ENCODE measurements around the gene C6orf136. TPM values are rescaled to one million over a fixed set of nuclear protein-coding genes. Genes with fewer than 3 reads are reported as not detected.

Gene C6orf136, protein sequence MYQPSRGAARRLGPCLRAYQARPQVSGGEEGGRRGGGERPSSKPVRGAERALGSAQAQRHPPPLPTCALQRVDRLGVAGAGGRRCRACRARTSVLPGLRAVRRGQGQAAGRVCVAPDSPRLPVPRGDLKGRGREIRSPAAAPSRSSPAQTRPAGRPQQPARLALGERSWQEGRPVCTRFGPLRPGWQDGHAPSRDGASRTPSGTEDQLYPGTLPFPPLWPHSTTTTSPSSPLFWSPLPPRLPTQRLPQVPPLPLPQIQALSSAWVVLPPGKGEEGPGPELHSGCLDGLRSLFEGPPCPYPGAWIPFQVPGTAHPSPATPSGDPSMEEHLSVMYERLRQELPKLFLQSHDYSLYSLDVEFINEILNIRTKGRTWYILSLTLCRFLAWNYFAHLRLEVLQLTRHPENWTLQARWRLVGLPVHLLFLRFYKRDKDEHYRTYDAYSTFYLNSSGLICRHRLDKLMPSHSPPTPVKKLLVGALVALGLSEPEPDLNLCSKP
- total RNA-seq, result 3.3 and 4.0 TPM in 2 replicates

DNA sequence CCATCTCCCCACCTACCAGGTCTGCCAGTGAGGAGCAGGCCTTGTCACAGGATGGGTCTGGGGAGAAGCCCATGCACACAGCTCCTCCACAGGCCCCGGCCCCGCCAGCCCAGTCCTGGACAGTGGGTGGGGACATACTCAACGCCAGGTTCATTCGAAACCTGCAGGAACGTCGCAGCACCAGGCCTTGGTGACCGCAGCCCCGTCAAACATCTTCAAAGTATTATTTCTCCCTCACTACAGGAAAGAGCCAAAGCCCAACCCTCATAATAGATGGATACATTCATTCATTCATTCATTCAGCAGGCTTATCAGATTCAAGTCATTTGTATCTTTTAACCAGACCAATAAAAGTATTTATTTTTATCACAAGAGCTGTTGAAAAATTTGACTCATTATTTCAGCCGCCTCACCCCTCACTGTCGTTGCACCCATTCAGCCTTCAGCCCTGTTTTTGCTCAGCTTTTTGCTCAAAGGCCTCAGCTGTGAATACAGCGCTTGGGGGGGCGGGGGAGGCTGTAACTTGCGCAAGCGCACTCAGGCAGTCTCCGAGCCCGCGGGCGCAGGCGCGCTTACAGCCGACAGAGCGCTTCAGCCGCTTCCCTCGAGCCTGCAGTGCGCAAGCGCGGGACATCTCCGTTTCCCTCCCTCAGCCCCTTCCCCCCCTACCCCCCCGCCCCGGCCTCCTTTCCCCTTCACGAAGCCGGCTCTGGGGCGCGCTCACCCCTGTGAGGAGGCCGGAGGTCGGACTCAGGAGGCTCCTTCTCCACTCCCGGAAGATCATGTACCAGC lies at the start of gene C6orf136:
C6orf136 (plus strand) TSS at position 684 of the 792 bp plus-strand sequence; CDS start at position 783, 99 bp downstream.

DNA sequence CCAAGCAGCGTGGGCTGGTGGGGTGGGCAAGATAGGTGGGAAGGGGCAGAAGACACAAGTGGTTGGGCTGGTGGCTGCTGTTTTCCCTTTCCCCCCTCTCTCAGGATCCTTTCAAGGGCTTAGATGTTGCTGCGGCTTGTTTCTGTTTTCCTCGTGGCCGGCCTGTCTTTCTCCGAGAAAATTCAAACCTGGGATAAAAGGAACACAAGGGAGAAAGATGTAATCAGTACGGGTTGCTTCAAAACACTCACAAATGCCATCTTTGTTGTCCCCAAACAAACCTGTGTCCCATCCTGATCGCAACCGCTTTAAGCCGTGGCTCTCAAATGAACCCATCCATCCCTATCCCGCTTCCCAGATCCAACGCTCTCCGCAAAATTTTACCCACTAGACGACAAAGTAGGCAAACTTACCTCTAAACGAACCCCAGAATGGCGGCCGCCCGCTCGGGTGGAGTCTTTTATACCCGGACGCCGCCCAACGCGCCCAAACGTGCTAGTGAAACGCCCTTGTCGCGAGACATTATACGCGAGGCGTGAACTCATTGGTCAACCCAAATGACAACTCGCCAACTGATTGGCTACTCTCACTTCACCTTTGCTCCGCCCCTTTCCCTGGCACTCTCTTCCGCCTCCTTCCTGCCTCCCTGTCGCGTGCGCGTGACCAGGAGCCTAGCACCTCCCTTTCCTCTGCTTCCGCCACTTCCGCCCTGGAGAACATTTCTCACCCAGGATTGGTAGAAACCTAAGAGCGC lies 29.9 kb upstream of the C6orf136 start, which contains the start of gene PPP1R10:
PPP1R10 (minus strand) TSS at position 433 of the 754 bp plus-strand sequence. CDS start 7,299 bp downstream, outside the sequence.

DNA sequence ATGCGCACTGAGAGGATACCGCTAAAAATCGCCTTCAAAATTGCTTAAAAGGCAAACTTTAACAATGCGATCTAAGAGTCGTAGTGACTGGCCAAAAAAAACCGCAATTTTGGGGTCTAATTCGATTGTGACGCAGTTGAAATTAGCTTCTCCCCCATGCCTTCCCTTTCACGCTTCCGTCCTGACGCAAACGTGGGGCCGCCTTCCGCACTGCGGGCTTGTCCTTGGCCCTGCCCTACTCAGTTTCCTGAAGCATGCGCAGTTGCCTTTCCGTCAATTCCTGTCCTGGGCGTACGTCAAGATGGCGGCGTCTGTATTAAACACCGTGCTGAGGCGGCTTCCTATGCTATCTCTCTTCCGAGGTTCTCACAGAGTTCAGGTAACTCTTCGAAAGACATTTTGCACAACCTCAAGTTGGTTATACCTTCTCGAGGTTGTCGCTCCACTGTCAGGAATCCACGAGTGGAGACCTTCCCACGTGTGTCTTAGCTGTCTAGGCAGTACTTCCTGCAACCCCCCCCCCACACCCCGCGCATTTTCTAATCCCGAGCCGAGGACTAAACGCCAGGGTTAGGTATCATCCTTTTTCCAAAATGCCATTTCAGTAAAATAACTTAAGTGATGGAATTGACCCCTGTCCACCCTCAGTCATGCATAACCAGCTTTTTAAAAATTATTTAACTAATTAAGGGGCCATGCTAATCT lies 29.2 kb upstream of the C6orf136 start, which contains the start of gene MRPS18B:
MRPS18B (plus strand) TSS at position 276 of the 705 bp plus-strand sequence; CDS start at position 302, 26 bp downstream.

DNA sequence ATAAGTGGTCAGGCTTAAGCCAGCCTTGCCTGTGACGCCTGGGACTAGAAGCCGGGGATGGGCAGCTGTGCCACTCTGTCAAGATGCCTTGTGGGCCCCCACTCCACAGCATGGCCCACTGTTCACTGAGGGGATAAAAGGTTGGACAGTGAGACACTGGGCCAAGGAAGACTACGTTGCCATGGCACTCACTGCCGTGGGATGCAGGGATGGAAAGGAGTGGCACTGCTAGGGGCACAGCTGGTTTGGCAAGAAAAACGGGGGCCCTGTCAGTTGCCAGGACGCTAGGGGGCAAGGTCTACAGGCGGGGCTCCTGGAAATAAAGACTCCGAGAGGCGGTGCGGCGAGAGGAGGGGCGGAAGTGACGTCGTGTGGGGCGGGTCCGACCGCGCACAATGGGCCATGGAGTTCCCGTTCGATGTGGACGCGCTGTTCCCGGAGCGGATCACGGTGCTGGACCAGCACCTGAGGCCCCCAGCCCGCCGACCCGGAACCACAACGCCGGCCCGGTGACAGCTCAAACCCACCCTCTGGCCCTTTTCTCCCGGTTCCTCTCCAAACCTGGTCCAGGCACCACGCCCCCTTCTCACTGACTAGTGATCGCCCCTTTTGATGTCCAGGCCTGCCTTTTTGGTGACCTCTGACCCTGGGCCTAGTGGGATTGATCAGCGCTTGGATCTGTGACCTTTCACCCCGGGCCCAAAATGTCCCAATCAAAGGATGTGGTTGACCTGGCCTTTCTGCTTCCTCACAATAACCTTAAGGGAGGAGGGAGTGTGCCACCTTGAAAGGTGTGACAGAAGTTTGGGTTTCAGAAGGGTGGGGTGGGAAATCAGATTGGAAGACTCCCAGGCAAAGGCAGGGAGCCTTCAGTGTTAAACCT lies 20.2 kb upstream of the C6orf136 start, which contains the start of gene ATAT1:
ATAT1 (plus strand) TSS at position 391 of the 883 bp plus-strand sequence.

DNA sequence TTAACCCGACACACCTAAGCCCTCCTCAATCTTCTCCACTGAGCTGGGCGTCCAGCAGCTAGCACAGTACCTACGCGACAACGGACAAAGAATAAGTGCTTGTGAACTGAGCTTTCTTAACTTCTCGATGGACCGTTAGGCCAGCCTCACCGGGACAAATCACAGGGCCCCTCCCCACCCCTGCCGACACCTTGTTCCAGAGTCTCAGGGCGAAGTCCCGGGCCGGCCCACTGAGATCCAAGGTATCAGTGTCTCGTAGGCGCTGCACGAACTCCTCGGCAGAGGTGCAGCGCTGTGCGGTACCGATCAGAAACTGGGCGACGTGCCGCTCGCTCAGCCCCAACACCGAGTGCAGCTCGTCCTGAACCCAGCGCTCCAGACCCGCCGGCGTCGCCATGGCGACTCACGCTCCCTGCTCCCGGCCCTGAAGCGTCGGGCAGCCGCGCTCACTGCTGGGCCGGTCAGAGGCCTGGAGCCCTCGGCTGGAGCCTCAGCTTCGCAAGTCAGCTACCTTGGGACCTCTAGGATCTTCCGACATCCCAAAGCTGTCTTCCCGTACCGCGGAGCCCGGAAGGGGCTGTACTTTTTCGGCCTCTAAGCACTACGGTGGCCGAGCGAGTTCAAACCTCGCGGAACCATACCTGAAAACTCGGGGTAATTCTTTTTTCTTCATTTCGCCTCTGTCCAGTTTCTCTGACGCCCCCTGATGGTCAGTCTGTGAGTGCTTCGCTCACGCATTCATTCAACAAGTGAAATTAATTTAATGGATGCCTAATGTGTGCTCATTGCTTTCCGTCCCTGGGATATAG lies 25.7 kb downstream of the C6orf136 start, which contains the start of gene DHX16:
DHX16 (minus strand) TSS at position 562 of the 809 bp plus-strand sequence; CDS start at position 397, 165 bp downstream.

DNA sequence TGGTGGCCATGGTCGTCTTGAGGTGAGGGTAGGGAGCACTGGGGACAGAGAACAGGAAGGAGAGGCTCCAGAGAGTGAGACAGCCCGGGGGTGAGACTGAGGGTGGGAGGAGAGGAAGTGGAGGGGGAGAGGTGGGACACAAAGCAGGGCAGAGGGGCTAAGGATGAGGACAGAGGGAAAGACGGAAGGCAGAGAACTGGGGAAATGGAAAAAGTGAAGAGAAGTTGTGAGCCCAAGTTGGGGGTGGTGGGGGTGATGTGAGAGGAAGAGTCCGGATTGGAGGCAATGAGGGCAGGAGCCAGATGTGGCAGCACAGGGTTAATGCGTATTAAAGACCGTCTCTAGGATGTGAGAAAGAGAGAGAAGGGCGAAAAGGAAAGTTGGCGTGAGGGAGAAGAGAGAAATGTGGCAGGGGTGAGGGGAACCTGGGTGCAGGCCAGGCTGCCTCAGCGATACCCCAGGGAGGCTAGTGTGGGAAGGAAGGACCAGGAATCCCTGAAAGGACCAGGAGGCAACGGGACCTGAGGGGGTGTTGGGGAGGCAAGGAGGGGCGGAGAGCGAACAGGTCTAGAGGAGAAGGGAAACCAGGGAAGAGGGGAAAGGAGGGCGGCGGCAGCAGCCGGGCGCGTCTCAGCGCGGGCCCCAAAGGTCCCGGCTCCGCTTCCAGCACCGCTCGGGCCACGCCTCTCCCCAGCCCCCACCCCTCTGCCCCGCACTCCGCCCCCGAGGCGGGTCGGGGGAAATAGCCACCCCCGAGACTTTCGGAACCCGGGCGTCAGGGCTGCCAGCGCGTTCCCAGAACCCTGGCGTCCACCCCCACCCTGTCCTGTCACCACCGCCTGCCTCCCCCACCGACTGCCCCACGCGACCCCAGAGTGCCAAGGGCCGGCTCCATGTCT lies 39.3 kb downstream of the C6orf136 start, which contains the start of gene PPP1R18:
PPP1R18 (minus strand) TSS at position 637 of the 899 bp plus-strand sequence; CDS start at position 10, 627 bp downstream.

DNA sequence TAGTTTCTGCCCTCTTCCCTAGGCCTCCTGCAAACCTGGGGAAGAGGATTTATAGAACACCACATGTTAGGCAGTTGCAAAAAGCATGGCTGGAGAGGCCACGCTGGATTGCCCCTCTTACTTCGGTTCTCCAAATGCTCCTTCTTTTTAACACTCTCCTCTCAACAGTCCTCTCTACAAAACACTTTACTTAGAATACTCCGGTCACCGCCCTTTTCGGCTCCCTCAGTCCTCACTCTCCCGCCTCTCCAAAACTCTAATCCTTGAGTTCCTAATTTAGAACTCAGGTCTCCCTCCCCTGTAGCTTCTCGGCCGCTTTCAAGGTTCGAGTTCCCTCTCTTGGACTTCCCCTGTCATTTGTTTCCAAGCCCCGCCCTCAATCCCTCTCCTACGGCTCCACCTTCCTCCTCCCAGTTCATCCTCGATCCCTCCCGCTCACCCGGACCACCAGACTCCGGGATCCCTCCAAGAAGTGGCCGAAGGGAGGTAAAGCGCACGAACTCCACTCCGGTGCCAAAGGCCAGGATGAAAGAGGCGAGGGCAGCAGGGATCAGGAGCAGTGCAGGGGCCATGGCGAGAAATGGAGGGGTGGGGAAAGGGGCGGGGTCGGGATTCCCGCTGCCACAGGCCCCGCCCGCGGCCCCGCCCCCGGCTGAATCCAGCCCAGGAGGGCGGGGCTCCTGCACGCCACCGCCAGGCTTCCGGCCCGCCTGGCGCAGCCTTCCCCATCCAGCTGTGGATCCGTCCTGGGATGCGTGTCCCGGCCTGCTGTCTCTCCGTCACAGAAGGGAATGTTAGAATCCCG lies 43.7 kb downstream of the C6orf136 start, which contains the start of gene NRM:
NRM (minus strand) TSS at position 582 of the 805 bp plus-strand sequence; CDS start at position 572, 10 bp downstream.

Other genes with a start within 250 kb of the C6orf136 start
- 175 and 411 TPM in 2 replicates for gene HLA-E, start 157.6 kb upstream of the C6orf136 start, total RNA-seq
- 34.6 and 53.1 TPM in 2 replicates for gene GNL1, start 90.6 kb upstream of the C6orf136 start, total RNA-seq
- gene PRR3, start 89.8 kb upstream of the C6orf136 start, total RNA-seq, result 7.9 and 11.3 TPM in 2 replicates
- gene ABCF1, start 75.7 kb upstream of the C6orf136 start, total RNA-seq, result 53.1 and 54.5 TPM in 2 replicates
- gene PPP1R10, start 29.9 kb upstream of the C6orf136 start, total RNA-seq, result 40.9 and 53.4 TPM in 2 replicates
- 70.5 and 88.8 TPM in 2 replicates for gene MRPS18B, start 29.3 kb upstream of the C6orf136 start, total RNA-seq
- 5.4 and 7.2 TPM in 2 replicates for gene ATAT1, start 20.3 kb upstream of the C6orf136 start, total RNA-seq
- 36.5 and 48.4 TPM in 2 replicates for gene DHX16, start 25.9 kb downstream of the C6orf136 start, total RNA-seq
- 95.6 and 121 TPM in 2 replicates for gene PPP1R18, start 39.5 kb downstream of the C6orf136 start, total RNA-seq
- 2.2 and 7.3 TPM in 2 replicates for gene NRM, start 43.9 kb downstream of the C6orf136 start, total RNA-seq
- gene MDC1, start 70.1 kb downstream of the C6orf136 start, total RNA-seq, result 4.4 and 14.3 TPM in 2 replicates
- 380 and 1,475 TPM in 2 replicates for gene TUBB, start 73.2 kb downstream of the C6orf136 start, total RNA-seq
- gene FLOT1, start 95.6 kb downstream of the C6orf136 start, total RNA-seq, result 107 and 112 TPM in 2 replicates
- gene IER3, start 97.4 kb downstream of the C6orf136 start, total RNA-seq, result 256 and 325 TPM in 2 replicates
- 15.9 and 36.5 TPM in 2 replicates for gene DDR1, start 237.4 kb downstream of the C6orf136 start, total RNA-seq

Data from placental pericyte (primary cell).